Esophagus (tissue), 2 donors: ENCODE measurements around the gene NAXE. TPM values are rescaled to one million over a fixed set of nuclear protein-coding genes. Genes with fewer than 3 reads are reported as not detected.

ENCODE experiments used
- H3K27ac ChIP-seq, 2 donors: one replicate each; pipeline ENCODE4 v1.5.1; 2013; ENCODE audit warnings: low read depth in 2 of 2, mild to moderate bottlenecking in 2 of 2, inconsistent platforms in 1 of 2, low read length in 1 of 2, moderate library complexity in 1 of 2
- H3K27me3 ChIP-seq, 2 donors: one replicate each; pipeline ENCODE4 v1.6.1; 2013; ENCODE audit warnings: low read length in 2 of 2, control low read depth in 1 of 2, mild to moderate bottlenecking in 1 of 2; ENCODE audit not compliant: insufficient read depth in 2 of 2, control insufficient read depth in 1 of 2
- H3K36me3 ChIP-seq, 2 donors: one replicate each; pipeline ENCODE4 v1.6.1; 2013; ENCODE audit warnings: low read length in 1 of 2; ENCODE audit not compliant: control insufficient read depth in 2 of 2, insufficient read depth in 2 of 2
- H3K4me1 ChIP-seq, 2 donors: one replicate each; pipeline ENCODE4 v1.6.1; 2013; ENCODE audit warnings: low read length in 1 of 2; ENCODE audit not compliant: control insufficient read depth in 2 of 2, insufficient read depth in 2 of 2
- H3K4me3 ChIP-seq, 2 donors: one replicate each; pipeline ENCODE4 v1.5.1; 2013; ENCODE audit warnings: low read length in 2 of 2, mild to moderate bottlenecking in 2 of 2, low read depth in 1 of 2, moderate library complexity in 1 of 2
- H3K9me3 ChIP-seq, 2 donors: one replicate each; pipeline ENCODE4 v1.6.1; 2013; ENCODE audit warnings: mild to moderate bottlenecking in 2 of 2, low read depth in 1 of 2, low read length in 1 of 2, moderate library complexity in 1 of 2; ENCODE audit not compliant: control insufficient read depth in 2 of 2, insufficient read depth in 1 of 2
- WGBS, 2 donors: extraction: QIAGEN DNeasy Blood & Tissue Kit; methylation state at CpG; one replicate each; pipeline ENCODE4 v1.1.7; 2013; 5-methylcytosine and 5-hydroxymethylcytosine counted together
- polyA plus RNA-seq, 2 donors: library from polyadenylated mRNA; stranded (reverse); fragments of 200-250 nt; gene quantifications; one replicate each; pipeline ENCODE4 v1.2.3, GENCODE V29; 2013
- donor health status: healthy with polysubstance abuse.
- donor health status: Bipolar disorder and iron deficiency.

NAXE gene
- polyA plus RNA-seq: 10 to 100 TPM; 29.9 to 70.9 TPM

DNA sequence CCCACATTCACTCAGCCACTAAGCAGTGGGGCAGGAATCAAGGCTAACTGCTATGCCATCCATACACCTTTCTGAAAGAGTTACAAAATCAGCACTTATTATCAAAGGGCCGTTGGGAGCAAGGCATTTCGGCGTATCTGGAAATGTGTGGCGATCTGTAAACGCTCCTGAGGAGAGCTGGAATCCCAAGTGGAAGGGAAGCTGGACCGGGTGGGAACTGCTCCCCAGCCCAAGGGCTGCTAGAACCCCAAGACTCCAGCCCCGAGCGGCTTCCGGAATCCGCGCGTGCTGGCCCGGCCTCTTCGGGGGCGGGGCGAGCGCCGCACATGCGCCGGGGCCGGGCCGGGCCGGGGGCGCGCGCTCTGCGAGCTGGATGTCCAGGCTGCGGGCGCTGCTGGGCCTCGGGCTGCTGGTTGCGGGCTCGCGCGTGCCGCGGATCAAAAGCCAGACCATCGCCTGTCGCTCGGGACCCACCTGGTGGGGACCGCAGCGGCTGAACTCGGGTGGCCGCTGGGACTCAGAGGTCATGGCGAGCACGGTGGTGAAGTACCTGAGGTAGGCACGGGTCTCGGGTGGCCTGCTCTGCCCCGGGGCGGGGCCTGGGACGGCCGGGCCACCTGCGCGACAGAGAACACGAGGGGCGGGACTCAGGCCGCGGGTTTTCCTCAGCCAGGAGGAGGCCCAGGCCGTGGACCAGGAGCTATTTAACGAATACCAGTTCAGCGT is at the start of gene NAXE:
Gene NAXE (plus strand): TSS at position 345 of the 726 bp plus-strand sequence. CDS start 29 bp downstream, at position 374.
- H3K4me1 ChIP-seq: peaks cover 0 to 6% of the 10 kb centered on the region in 2 donors
- H3K27ac ChIP-seq: peak within 1 kb of the TSS; percentile 87 to 92
- WGBS, 2 donors: 0 to 1% methylated on average over 53 to 60 of the region's 60 CpGs
- H3K36me3 ChIP-seq: peaks cover 7 to 31% of the 10 kb centered on the region in 2 donors
- H3K27me3 ChIP-seq: no peaks in the 10 kb centered on the region
- no peaks in the 10 kb centered on the region for H3K9me3 ChIP-seq
- H3K4me3 ChIP-seq: peak within 1 kb of the TSS; percentile 62 to 78

DNA sequence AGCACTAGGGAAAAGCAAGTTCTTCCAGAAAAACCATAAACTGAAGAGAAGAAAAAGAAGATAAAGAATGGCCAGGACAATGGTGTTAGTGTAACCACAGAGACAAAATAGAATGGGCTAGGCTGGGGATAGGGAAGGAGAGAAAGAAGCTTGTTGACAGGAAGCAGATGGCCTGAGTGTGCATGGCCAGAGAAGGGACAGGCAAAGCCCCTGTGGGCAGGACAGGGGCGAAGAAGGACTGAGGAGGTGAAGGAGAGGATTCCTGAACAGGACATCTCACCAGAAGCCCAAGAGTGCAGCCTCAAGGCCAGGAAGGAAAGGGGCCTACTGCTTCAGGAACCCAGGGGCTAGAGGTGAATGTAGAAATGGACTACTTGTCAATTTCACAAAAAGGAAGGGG is 48.5 kb upstream of the NAXE start:
- no peaks in the 10 kb centered on the region for H3K4me1 ChIP-seq
- no peaks in the 10 kb centered on the region for H3K9me3 ChIP-seq
- no peaks in the 10 kb centered on the region for H3K27me3 ChIP-seq
- no peak overlapping the region for H3K4me3 ChIP-seq
- no peak overlapping the region for H3K27ac ChIP-seq
- peaks cover 0 to 5% of the 10 kb centered on the region in 2 donors for H3K36me3 ChIP-seq
- WGBS, 2 donors: 75 to 94% methylated on average over 1 of the region's 1 CpG

DNA sequence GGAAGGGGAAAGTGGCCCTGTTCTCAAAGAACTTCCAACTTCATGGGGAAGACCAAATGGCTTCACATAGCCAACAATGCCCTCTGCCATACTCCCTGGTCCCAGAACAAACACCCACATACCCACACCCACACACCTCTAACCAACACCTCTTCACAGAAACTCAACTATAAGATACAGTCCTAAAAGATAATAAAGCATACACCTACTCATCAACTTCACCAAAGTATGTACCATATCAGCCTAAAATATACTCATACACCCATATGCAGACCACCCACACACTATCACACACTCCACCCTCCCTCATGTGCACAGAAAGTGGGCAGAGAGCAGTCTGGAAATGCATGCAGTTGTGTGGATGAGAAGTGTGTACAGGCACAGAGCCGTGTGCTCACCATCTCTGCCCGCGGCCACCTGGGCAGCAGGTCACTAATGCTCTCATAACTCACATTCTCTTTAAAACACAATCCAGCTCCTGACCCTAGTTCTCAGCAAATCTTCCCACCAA is 46.9 kb upstream of the NAXE start:
- WGBS, 2 donors: 97 to 98% methylated on average over 3 of the region's 3 CpGs
- peaks cover 0 to 7% of the 10 kb centered on the region in 2 donors for H3K36me3 ChIP-seq
- H3K9me3 ChIP-seq: no peaks in the 10 kb centered on the region
- H3K27ac ChIP-seq: no peak overlapping the region
- no peak overlapping the region for H3K4me3 ChIP-seq
- H3K4me1 ChIP-seq: no peaks in the 10 kb centered on the region
- H3K27me3 ChIP-seq: no peaks in the 10 kb centered on the region

DNA sequence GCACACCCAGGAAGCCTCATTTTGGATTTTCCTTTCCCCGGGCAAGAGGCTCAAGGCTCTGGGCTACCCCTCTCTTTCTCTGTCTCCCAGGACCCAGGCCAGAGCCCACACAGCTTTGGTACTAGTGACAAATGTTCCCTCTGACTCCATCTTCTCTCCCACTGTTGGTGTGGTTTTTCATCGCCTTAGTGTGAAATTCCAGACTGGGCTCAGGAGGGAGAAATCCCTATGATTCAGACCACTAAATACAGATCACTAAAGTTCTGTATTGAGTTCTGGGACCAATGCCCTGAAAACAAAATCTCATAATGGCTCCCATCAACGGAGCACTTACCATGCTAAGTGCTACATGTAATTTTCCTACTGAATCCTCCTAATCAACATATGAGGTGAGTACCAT is 45.3 kb upstream of the NAXE start:
- Histone ChIP-seq H3K4me3 (no peak overlapping the region), H3K27ac (no peak overlapping the region), H3K9me3 (no peaks in the 10 kb centered on the region), H3K27me3 (no peaks in the 10 kb centered on the region), H3K4me1 (no peaks in the 10 kb centered on the region), H3K36me3 (peaks cover 0 to 7% of the 10 kb centered on the region in 2 donors)
- 87 to 98% methylated on average over 3 of the region's 3 CpGs for WGBS, 2 donors

DNA sequence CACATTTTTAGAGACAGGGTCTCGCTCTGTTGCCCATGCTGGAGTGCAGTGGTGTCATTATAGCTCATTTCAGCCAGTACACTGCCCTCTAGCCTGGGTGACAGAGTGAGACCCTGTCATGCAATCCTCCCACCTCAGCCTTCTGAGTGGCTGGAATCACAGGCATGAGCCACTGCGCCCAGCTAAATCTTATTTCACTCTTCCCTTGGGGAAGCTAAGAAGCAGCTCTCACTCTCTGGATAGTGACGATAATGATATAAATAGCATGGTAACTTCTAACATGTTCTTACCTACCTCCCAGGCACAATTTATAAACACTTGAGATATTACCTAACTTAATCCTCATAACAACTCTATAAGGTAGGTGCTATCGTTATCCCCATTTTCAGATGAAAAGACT is 44.1 kb upstream of the NAXE start:
- WGBS, 2 donors: 96% methylated on average over 4 of the region's 4 CpGs
- Histone ChIP-seq H3K4me1 (no peaks in the 10 kb centered on the region), H3K4me3 (no peak overlapping the region), H3K27ac (no peak overlapping the region), H3K9me3 (no peaks in the 10 kb centered on the region), H3K36me3 (peaks cover 0 to 7% of the 10 kb centered on the region in 2 donors), H3K27me3 (no peaks in the 10 kb centered on the region)

DNA sequence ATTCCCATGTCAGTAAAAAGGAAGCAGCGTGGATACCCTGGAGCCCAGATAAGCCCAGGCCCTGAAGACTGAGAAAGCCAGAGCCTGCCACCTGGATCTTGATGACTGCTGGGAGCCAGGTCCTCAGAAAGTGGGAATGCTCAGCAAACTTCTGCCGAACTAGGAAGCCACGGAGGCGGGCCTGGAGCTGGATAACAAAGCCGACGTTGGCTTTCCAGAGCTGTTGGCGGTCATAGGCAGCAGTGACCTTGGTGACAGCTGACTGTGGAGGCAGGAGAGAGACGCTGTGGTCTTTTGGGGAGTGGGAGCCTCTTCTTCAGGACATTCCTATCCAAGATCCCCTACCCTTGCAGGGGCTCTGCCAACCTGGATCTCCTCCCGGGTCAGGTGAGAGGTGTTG is 43.6 kb upstream of the NAXE start:
- Histone ChIP-seq H3K27me3 (no peaks in the 10 kb centered on the region), H3K36me3 (peaks cover 0 to 7% of the 10 kb centered on the region in 2 donors), H3K9me3 (no peaks in the 10 kb centered on the region), H3K27ac (no peak overlapping the region), H3K4me1 (no peaks in the 10 kb centered on the region), H3K4me3 (no peak overlapping the region)
- 84 to 92% methylated on average over 9 of the region's 9 CpGs for WGBS, 2 donors

DNA sequence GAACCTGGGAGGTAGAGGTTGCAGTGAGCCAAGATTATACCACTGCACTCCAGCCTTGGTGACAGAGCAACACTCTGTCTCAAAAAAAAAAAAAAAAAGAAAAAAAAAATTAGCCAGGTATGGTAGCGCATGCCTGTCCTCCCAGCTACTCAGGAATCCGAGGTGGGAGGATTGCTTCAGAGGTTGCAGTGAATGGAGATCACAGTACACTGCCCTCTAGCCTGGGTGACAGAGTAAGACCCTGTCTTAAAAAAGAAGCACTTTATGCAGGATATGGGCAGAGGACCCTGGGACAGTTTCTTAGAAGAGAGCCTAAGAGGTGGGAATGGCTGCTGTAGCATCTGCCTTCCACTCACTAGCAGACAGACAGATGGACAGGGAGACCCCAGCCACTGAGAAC is 42.2 kb upstream of the NAXE start:
- H3K27ac ChIP-seq: no peak overlapping the region
- peaks cover 0 to 7% of the 10 kb centered on the region in 2 donors for H3K36me3 ChIP-seq
- H3K4me3 ChIP-seq: no peak overlapping the region
- WGBS, 2 donors: 86 to 88% methylated on average over 2 of the region's 2 CpGs
- H3K27me3 ChIP-seq: no peaks in the 10 kb centered on the region
- no peaks in the 10 kb centered on the region for H3K9me3 ChIP-seq
- H3K4me1 ChIP-seq: no peaks in the 10 kb centered on the region

DNA sequence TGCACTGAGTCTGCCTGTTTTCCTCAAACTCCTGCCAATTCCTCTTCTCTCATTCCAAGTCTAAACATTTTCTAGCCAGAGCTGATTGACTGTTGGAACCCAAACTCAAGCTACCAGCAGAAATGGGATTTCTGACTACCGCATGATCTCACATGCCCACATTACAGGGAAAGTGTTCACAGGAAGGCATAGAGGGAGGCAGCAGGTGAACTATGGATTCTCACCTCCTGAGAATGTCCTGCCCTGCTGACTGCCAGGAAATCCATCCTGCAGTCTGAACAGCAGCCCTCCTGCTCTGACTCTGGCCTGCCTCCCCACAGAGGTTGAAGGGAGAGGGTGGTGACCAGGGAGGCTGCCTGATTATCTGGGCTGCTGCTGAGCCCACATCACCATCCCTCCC is 41.7 kb upstream of the NAXE start:
- Histone ChIP-seq H3K27ac (no peak overlapping the region), H3K36me3 (peaks cover 0 to 7% of the 10 kb centered on the region in 2 donors), H3K27me3 (no peaks in the 10 kb centered on the region), H3K9me3 (no peaks in the 10 kb centered on the region), H3K4me3 (no peak overlapping the region), H3K4me1 (no peaks in the 10 kb centered on the region)
- 67 to 70% methylated on average over 1 of the region's 1 CpG for WGBS, 2 donors

DNA sequence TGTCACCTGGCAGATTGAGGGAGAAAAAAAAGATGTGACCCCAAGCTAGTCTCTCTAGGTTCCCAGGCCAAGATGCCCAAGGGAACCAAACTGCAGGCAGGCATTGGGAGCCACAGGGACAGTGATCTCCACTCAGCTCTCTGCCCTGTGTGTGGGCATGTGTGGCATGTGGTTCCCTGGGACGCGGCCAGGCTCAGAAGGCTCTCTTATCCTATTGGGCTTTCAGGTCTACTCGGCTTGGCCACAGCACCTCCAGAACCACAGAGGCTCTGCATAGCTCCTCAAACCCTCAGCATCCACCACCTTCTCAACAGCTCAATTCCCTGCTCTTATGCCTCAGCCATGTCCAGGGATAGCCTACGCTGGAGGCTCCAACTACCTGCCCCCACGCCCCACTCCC is 41.2 kb upstream of the NAXE start:
- WGBS, 2 donors: 82 to 83% methylated on average over 5 of the region's 5 CpGs
- H3K4me1 ChIP-seq: no peaks in the 10 kb centered on the region
- H3K27me3 ChIP-seq: no peaks in the 10 kb centered on the region

More for the DNA sequence above, 41.2 kb upstream of the NAXE start:
- no peak overlapping the region for H3K4me3 ChIP-seq
- H3K36me3 ChIP-seq: peaks cover 0 to 7% of the 10 kb centered on the region in 2 donors
- H3K27ac ChIP-seq: no peak overlapping the region
- no peaks in the 10 kb centered on the region for H3K9me3 ChIP-seq
